ENCODE data around the gene PDE7B. TPM values are rescaled to one million over a fixed set of nuclear protein-coding genes. Genes with fewer than 3 reads are reported as not detected.

The PDE7B gene
- total RNA-seq, 2 experiments from 2014 or later = 0.50 to 0.54 TPM

DNA sequence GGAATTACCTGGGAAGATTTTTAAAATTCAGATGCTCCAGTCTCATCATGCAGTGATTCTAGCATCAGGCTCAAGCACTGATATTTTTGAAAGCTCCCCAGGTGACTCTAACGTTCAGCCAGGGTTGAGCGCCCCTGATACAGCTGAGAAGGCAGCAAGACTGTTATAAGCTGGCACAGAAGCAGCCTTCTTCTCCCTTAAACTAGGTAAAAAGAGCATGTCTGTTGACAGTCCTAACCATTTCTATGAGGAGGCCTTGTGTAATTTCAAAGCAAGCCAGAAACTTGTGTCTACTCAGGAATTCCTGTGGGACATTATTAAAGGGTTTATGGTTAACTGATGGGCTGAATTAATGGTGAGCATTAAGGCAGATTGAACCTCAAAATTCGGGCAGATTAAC lies 141.9 kb downstream of the PDE7B start:
- H3K4me1 Mint-ChIP-seq = no peaks in the 10 kb centered on the region
- no peaks in the 10 kb centered on the region for H3K9me3 Mint-ChIP-seq
- H3K4me3 Mint-ChIP-seq = no peak overlapping the region
- H3K36me3 Mint-ChIP-seq = no peaks in the 10 kb centered on the region
- no peak for DNase-seq
- no peaks in the 10 kb centered on the region for H3K27me3 Mint-ChIP-seq
- no peak overlapping the region for H3K27ac Mint-ChIP-seq

DNA sequence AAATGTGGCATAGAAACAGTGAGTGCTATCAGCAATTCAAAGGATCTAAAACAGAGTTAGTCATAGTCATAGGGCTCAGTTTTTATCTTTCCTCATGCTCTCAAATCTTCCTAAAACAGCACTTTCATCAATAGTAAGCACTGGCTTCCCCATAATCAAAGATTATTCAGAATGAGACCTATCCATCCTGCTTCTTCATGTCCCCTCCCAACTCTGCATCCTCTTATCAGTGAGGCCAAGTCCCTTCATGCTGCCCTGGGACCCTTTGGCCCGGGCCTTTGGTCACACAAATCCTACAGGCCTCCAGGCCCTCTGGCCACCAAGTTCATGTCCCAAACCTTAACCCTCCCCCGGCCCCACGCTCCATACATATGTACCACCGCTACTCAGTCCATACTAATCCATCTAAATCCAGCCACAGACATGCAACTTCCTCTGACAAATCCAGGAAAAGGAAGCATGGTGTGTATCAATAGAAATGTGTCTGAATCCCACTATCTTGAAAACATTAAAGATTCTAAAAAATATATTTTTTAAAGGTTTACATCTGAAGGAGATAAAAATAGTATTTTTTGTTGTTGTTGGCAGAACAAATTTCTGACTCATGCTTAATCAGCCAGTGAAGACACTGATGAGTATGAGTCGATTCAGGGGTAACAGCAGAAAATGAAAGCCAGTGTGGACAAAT lies 143.5 kb downstream of the PDE7B start:
- no peaks in the 10 kb centered on the region for H3K36me3 Mint-ChIP-seq
- no peak overlapping the region for H3K27ac Mint-ChIP-seq
- H3K27me3 Mint-ChIP-seq = no peaks in the 10 kb centered on the region
- peaks cover 7% of the 10 kb centered on the region for H3K9me3 Mint-ChIP-seq
- H3K4me3 Mint-ChIP-seq = no peak overlapping the region
- DNase-seq = no peak
- H3K4me1 Mint-ChIP-seq = no peaks in the 10 kb centered on the region

DNA sequence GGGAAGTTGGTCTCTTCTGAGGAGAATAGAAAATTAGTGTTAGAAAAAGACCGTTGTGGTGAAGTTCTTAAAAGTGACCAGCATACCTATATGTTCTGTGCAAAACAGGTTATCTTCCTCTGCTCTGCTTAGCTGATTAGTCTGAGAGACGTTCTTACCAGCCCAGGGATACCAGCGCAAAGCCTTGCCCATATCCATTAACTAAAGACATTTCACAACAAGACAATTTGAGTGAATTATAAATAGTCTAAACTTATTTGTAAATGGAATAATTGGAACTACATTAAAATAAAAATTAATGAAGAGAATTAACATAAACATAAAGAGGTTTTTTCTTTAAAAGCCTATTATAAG lies 144.0 kb downstream of the PDE7B start:
- no peaks in the 10 kb centered on the region for H3K4me1 Mint-ChIP-seq
- H3K27me3 Mint-ChIP-seq = peaks cover 4% of the 10 kb centered on the region
- no peak overlapping the region for H3K4me3 Mint-ChIP-seq
- no peak for DNase-seq
- H3K27ac Mint-ChIP-seq = no peak overlapping the region
- peaks cover 9% of the 10 kb centered on the region for H3K9me3 Mint-ChIP-seq
- H3K36me3 Mint-ChIP-seq = peaks cover 3% of the 10 kb centered on the region

DNA sequence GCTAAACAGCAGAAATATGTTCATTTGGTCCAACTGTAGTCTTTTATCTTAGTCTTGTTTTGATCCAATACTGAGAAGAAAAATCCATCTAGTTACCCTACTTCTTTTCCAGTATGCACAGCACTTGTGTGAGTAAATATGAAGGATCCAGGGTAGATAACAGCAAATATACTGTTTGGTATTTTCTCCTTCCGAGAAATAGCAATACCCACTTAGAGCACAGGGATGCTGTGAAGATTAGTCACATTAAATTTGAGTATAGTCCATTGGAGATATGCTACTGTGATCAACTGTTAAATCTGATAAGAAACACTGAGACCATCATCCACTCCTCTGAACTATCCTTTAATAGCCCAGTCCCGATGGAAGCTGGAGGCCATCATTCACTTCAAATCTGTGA lies 145.2 kb downstream of the PDE7B start:
- Mint-ChIP-seq H3K36me3 (peaks cover 4% of the 10 kb centered on the region), H3K4me1 (no peaks in the 10 kb centered on the region), H3K9me3 (peaks cover 12% of the 10 kb centered on the region), H3K27me3 (peaks cover 4% of the 10 kb centered on the region), H3K27ac (no peak overlapping the region), H3K4me3 (no peak overlapping the region)
- no peak for DNase-seq

DNA sequence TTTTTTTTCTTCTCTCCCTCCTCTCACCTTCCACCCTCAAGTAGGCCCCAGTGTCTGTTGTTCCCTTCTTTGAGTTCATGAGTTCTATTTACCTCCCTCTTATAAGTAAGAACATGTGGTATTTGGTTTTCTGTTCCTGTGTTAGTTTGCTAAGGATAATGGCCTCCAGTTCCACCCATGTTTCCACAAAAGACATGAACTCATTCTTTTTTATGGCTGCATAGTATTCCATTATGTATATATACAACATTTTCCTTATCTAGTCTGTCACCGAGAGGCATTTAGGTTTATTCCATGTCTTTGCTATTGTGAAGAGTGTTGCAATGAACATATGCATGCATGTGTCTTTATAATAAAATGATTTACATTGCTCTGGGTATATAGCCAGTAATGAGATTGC lies 147.9 kb downstream of the PDE7B start:
- Mint-ChIP-seq H3K4me3 (no peak overlapping the region), H3K9me3 (peaks cover 15% of the 10 kb centered on the region), H3K4me1 (no peaks in the 10 kb centered on the region), H3K27ac (no peak overlapping the region), H3K27me3 (peaks cover 4% of the 10 kb centered on the region), H3K36me3 (peaks cover 4% of the 10 kb centered on the region)
- no peak for DNase-seq

DNA sequence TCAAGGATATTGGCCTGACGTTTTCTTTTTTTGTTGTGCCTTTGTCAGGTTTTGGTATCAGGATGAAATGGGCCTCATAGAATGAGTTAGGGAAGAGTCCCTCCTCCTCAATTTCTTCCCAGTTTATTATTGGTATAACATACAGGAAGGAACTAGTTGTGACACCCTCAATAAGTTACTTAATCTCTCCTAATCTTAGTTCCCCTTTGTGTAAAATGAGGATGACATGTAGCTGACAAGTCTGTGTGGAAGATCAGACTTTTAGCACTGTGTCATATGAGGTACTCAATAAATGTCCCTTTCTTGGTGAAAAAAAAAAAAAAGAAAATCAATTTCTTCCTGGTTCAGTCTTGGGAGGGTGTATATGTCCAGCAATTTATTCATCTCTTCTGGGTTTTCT lies 155.8 kb downstream of the PDE7B start:
- Mint-ChIP-seq H3K4me3 (no peak overlapping the region), H3K9me3 (peaks cover 11% of the 10 kb centered on the region), H3K4me1 (no peaks in the 10 kb centered on the region)

DNA sequence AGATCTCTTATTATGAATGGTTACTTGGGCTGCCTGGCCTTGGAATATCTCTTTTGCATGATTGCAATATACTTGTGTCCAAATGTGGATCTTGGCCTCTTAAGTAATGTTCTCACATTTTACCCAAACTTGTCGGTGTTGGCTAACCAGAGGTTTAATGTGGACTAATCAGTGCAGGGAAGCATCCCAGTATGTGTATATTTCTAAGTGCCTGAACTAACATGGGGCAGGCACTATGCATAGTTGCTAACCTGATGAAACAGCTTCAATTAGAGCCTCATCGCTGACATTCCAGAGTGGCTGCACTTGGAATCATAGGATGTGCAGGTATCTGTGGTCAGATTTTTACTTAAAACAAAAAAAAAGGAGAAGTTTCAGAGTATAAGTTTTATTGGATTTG lies 160.0 kb downstream of the PDE7B start:
- Mint-ChIP-seq H3K27me3 (no peaks in the 10 kb centered on the region), H3K27ac (no peak overlapping the region), H3K9me3 (peaks cover 7% of the 10 kb centered on the region), H3K36me3 (no peaks in the 10 kb centered on the region), H3K4me1 (no peaks in the 10 kb centered on the region), H3K4me3 (no peak overlapping the region)
- DNase-seq = no peak

More for the DNA sequence above, 155.8 kb downstream of the PDE7B start:
- Mint-ChIP-seq H3K36me3 (no peaks in the 10 kb centered on the region), H3K27me3 (no peaks in the 10 kb centered on the region), H3K27ac (no peak overlapping the region)
- DNase-seq = no peak

DNA sequence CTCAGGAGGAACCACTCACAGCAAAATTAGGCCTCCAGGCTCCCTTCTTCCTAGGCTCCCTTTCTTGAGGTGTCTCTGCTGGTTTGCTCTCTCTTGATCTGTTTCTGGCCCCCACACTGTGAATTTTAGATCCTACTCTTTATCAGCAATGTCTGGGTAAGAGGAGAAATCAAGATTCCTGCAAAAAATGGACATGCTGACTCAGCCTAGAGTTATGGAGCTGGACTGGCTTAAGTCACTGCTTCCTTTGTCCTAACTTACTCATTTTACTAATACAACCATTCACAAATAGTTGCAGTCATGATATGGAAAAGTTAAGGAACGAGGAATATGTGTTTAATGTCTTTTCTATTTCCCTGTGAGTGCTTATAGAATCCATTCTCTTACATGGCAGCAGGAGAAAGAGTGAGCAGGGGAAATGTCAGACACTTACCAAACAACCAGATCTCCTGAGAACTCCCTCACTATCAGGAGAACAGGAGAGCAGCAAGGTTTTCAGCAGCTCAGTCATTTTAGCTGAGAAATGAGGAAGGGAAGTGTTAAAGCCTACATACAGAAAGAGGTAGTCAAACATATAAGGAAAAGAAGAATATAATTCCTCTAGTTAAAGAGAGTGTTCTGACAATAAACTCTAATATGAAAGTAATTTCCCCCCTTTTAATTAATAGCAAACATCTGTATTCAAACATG lies 160.8 kb downstream of the PDE7B start:
- Mint-ChIP-seq H3K9me3 (peaks cover 7% of the 10 kb centered on the region), H3K4me1 (no peaks in the 10 kb centered on the region), H3K27me3 (no peaks in the 10 kb centered on the region), H3K27ac (no peak overlapping the region), H3K36me3 (no peaks in the 10 kb centered on the region), H3K4me3 (no peak overlapping the region)
- no peak for DNase-seq

DNA sequence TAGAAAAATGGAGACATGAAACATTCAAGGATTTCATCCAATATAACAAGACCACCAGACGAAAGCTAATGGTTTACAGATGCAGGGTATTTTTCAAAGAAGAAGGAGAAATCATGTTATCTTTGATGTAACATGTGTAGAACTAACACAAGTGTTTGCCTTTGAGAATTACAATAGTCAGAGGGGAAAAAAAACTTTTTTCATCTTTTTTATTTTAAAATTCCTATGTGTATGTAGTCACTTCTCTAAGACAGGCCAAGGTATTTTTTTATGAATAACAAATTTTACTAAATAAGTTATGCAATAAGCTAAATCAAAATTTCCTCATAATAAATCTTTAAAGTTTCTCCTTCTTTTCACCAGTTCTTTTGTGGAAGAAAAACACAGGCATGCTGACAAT lies 161.4 kb downstream of the PDE7B start:
- no peaks in the 10 kb centered on the region for H3K4me1 Mint-ChIP-seq
- DNase-seq = no peak
- no peak overlapping the region for H3K27ac Mint-ChIP-seq
- peaks cover 7% of the 10 kb centered on the region for H3K9me3 Mint-ChIP-seq
- H3K4me3 Mint-ChIP-seq = no peak overlapping the region
- H3K36me3 Mint-ChIP-seq = no peaks in the 10 kb centered on the region
- no peaks in the 10 kb centered on the region for H3K27me3 Mint-ChIP-seq

DNA sequence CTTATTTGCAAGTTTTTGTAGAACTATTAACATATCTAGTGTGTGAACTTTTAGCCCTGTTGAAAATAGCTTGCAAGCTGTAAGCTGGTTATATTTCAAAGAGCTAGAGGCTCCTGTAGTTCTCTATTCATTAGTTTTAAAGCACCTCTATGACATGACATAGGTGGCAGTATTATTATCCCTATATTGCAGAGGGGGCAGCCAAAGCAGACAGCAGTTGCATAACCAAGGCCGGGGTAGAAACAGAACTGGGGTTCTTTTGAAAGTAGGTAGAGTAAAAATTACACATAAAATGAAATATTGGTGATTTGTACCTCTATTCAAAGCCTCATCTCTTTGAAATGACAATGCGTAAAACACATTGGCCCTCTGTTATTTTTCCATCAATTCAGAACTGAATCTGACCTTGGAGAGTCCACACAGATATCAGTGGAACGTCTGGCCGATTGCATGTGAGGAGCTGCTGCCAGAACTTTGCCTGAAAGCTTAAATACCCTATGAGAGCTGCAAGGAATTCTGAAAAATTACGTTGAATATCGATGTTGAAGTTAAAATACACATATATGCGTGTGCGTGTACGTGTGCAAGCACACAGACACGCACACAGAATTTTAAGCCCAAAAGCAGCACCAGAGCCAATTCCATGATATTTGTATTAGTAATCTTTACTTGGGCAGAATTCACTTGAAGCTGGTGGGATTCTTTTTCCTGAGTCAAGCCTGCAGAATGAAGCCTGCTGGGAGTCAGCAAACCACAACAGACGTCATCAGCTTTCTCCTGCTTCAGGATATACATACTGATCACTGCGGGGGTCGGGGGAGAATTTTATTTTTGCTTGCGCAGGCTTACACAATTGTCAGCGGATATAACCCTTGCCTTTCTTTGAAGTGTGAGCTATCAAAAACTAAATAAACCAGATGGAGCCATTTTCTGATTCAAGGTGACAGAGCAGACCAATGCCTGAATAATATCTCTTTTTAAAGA lies 163.2 kb downstream of the PDE7B start:
- Mint-ChIP-seq H3K4me1 (no peaks in the 10 kb centered on the region), H3K27me3 (no peaks in the 10 kb centered on the region), H3K27ac (no peak overlapping the region), H3K36me3 (no peaks in the 10 kb centered on the region), H3K4me3 (no peak overlapping the region), H3K9me3 (peaks cover 2% of the 10 kb centered on the region)
- DNase-seq = no peak

DNA sequence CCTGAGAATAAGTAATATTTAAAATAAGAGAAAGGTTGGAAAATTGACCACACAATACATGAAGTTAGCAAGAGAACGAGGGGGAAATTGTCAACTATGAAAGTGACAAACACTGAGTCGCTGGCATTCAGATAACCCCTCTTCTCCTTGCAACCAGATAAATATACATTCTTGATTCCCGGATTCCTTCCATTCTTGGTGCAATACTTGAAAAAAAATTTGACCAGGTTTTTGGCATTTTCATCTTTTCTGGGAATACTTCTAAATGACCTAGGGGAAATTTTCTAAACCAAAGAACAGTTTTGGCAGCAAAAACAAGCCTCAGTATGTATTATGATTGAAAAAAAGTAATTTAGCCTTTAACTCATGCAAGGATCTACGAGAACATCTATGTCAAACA lies 164.0 kb downstream of the PDE7B start:
- Mint-ChIP-seq H3K4me1 (no peaks in the 10 kb centered on the region), H3K27ac (no peak overlapping the region), H3K27me3 (no peaks in the 10 kb centered on the region), H3K4me3 (no peak overlapping the region), H3K9me3 (no peaks in the 10 kb centered on the region), H3K36me3 (no peaks in the 10 kb centered on the region)
- DNase-seq = no peak

DNA sequence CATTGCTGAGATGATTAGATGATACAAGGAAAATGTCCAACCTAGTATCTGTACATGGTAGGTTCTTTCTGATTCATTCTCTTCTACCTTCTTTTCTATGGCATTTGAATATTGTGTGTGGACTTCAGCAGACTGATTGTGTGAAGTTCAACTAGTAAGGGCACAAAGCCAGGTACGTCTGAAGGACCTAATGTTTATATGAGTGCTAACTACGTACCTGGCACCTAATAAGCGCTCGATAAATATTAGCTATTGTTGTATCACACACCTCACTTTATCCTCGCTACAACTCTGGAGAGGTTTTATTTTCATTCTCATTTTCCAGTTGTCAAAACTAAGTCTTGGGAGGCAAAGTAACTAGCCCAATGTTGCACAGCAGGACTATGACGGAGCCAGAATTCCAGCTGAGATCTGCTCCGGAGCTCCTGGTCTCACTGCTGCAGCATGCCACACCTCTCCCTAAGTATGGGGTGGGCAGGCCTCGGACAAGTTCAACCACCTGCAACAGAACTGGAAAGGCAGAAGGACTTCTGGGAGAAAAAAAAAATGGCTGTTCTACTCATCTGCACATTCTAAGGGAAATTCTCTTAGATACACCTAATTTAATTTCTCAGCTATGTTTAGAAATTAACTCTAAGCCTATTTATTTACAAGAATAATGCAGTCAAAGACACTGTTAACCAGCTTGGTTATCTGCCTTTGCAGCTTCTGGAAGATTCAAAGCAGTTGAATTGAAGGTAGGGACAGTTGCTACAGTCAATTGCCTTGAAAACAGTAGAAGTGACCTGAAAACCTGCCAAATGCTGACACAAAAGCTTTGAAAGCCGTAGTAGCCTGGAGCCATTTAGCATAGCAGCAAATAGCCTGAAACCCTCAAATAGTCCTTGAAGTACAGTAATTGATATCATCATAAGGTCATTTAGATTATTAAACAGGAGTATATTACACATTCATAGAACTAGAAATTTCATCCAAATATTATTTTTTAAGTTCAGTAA lies 165.0 kb downstream of the PDE7B start:
- Mint-ChIP-seq H3K36me3 (no peaks in the 10 kb centered on the region), H3K4me1 (no peaks in the 10 kb centered on the region), H3K27me3 (no peaks in the 10 kb centered on the region), H3K4me3 (no peak overlapping the region), H3K9me3 (no peaks in the 10 kb centered on the region), H3K27ac (no peak overlapping the region)
- no peak for DNase-seq

DNA sequence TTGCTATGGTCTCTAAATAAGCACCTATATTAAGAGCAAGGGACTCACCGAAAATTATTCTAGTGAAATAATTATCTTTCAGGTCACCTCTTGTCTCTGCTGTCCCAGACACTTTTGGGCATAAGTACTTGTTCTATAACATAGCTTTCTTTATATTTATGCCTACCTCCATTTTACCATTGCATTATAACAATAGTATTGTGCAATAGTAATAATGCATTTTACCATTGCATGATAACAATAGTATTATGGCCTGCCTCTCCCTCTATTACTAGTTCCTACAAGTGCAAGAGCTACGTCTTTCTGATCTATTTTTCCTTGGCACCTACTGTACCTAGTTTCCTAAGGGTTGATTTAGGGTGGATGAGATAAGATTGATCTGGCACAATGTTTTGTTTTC lies 169.2 kb downstream of the PDE7B start:
- Mint-ChIP-seq H3K9me3 (no peaks in the 10 kb centered on the region), H3K27me3 (no peaks in the 10 kb centered on the region), H3K36me3 (no peaks in the 10 kb centered on the region), H3K4me1 (no peaks in the 10 kb centered on the region), H3K4me3 (no peak overlapping the region), H3K27ac (no peak overlapping the region)
- DNase-seq = no peak

DNA sequence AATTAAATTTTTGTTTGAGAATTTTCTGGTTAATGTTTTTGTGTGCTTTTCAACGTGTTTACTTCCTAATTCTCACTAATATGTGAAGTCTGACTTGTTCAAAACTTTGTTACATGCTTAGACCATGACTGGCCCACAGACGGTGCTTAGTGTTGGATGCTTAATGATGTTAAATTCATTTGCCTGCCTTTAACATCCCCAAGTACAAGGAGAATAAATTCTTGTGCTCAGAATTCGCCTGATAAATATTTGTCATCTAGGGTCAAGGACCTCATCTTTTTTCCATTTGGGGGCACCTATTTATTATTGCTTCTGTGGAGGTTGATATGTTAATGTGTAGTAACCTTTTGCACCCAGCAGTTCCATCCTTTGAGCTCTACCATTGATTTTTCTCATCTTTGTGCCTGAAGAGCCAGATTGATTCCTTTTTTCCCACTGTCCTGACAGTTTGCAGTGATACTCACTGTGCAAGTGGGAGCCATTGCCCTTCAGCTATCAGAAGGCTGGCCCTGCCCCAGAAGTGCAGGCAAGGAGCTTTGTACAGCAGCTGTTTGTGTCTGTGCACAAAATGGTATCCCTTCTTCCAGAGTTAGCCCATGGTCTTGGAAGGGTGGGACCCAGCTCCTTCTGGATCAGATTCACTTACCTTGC lies 170.8 kb downstream of the PDE7B start:
- no peak for DNase-seq
- no peak overlapping the region for H3K4me3 Mint-ChIP-seq
- no peaks in the 10 kb centered on the region for H3K9me3 Mint-ChIP-seq
- no peaks in the 10 kb centered on the region for H3K27me3 Mint-ChIP-seq
- no peaks in the 10 kb centered on the region for H3K4me1 Mint-ChIP-seq
- no peaks in the 10 kb centered on the region for H3K36me3 Mint-ChIP-seq
- no peak overlapping the region for H3K27ac Mint-ChIP-seq

Data from activated naive CD8-positive, alpha-beta T cell treated with anti-CD3 and anti-CD28 coated beads for 36 hours (primary cell).